Measurements from ENCODE around the gene SPTBN5.

Gene SPTBN5

DNA sequence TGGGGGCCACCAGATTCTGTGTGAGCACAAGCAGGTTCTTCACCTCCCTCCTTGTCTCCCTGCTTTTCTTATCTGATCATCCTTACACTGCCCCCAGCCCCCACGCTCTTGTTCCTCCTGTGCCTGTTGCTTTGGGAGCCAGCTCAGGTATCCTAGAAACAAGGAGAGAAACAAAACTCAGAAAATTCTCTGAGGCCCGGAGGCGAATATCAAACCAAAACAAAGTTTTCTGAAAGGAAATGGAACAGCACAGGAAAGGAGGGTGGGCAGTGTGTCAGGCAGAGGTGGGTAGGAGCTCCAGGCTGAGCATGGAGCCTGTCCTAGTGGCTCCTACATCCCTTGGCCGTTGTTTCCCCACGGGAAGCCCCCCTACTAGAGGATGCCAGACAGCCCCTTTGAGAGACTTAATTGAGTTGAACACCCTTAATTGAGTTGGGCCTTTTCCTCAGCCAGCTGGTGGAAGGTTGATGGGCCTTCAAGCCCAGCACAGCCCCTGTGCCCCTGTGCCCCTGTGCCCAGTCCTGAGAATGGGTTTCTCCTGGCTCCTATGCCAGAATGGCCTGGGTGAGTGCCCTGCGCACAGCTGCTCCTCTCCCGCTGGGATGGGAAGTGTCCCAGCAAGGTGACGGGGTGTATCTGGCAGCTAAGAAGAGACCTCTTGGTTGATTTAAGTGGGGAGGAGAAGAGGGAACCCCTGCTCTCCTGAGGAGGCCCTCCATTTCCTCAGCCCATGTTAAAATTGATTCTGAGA lies 88.8 kb downstream of the SPTBN5 start:
- DNase-seq (ENCODE audit: extremely low read depth, low read depth): no peak
- H3K4me3 ChIP-seq (replicated peaks; ENCODE audit: low read depth, low read length): no peak overlapping the region
- TF ChIP-seq, protein P1, sequence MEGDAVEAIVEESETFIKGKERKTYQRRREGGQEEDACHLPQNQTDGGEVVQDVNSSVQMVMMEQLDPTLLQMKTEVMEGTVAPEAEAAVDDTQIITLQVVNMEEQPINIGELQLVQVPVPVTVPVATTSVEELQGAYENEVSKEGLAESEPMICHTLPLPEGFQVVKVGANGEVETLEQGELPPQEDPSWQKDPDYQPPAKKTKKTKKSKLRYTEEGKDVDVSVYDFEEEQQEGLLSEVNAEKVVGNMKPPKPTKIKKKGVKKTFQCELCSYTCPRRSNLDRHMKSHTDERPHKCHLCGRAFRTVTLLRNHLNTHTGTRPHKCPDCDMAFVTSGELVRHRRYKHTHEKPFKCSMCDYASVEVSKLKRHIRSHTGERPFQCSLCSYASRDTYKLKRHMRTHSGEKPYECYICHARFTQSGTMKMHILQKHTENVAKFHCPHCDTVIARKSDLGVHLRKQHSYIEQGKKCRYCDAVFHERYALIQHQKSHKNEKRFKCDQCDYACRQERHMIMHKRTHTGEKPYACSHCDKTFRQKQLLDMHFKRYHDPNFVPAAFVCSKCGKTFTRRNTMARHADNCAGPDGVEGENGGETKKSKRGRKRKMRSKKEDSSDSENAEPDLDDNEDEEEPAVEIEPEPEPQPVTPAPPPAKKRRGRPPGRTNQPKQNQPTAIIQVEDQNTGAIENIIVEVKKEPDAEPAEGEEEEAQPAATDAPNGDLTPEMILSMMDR (IDR thresholded peaks at IDR 0.05; ENCODE audit: low read depth, low read length, missing control alignments): no peak

DNA sequence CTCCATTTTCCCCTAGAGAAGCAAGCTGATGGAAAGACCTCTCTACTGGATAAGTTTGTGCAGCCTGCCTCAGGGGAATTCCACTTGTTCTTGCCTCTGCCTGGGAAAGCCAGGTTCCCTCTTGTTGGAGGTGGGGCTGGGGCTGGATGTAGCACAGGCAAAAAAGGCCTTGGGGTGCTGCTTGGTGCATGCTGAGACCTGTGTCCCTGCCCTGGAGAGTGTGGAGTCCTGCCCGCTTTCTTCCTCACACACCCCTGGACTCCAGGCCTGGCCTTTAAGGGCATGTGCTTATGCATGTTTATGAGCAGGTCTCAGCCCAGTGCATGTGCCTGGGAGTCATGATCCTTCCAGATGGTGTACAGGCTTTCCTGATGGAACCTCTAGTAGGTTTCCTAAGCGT lies 89.5 kb downstream of the SPTBN5 start:
- DNase-seq (ENCODE audit: extremely low read depth, low read depth): no peak
- TF ChIP-seq, protein P1 (IDR thresholded peaks at IDR 0.05; ENCODE audit: low read depth, low read length, missing control alignments): no peak
- H3K4me3 ChIP-seq (replicated peaks; ENCODE audit: low read depth, low read length): no peak overlapping the region

DNA sequence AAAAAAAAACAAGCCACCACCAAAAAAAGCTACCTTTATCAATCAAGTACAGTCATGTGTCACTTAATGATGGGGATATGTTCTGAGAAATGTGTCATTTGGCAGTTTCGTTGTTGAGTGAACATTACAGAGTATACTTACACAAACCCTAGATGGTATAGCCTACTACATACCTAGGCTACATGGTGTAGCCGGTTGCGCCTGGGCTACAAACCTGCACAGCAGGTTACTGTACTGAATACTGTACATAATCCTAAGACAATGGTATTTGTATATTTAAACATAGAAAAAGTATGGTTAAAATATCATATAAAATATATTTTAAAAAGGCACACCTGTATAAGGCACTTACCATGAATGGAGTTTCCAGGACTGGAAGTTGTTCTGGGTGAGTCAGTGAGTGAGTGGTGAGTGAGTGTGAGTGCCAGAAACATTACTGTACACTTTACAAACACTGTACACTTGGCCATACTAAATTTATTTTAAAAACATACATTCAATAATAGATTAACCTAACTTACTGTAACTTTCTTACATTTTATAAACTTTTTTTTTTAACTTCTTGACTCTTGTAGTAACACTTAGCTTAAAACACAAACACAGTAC lies 91.9 kb downstream of the SPTBN5 start:
- no peak overlapping the region for H3K4me3 ChIP-seq (replicated peaks; ENCODE audit: low read depth, low read length)
- TF ChIP-seq, protein P1 (IDR thresholded peaks at IDR 0.05; ENCODE audit: low read depth, low read length, missing control alignments): no peak

DNA sequence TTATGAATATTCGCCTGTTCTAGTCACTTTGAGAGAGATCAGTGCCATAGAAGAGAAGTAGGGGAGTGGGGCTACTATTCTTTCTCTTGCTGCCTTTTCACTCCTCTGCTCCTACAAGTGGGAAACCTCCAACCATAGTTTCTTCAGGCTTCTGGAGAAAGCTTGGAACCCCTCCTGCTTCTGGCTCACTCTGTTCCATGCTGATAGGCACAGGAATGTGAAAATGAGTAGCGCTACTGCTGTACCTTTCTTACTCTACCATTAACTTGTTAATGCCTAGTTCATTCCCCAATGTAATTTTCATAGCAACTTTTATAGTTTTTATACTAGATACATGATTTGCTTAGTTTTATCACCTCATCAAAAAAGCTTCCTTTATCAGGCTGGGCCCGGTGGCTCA lies 92.7 kb downstream of the SPTBN5 start:
- no peak for DNase-seq (ENCODE audit: extremely low read depth, low read depth)
- TF ChIP-seq, protein P1 (IDR thresholded peaks at IDR 0.05; ENCODE audit: low read depth, low read length, missing control alignments): no peak
- H3K4me3 ChIP-seq (replicated peaks; ENCODE audit: low read depth, low read length): no peak overlapping the region

More for the DNA sequence above, 91.9 kb downstream of the SPTBN5 start:
- DNase-seq (ENCODE audit: extremely low read depth, low read depth): no peak

DNA sequence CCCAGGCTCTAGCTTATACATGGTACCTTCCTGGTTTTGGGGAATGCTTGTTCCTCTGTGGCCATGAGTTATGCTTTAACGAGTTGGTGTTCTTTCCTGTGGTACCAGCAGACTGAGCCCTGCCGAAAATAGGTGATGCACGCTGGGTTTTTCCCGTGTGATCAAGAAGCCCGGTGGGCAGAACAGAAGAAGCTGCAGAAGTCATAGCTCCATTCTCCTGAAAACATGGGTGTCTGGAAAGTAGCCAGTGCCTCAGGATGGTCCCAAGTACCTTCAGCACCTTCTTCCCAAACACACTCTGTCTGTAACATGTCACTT lies 94.4 kb downstream of the SPTBN5 start:
- DNase-seq (ENCODE audit: extremely low read depth, low read depth): no peak
- TF ChIP-seq, protein P1 (IDR thresholded peaks at IDR 0.05; ENCODE audit: low read depth, low read length, missing control alignments): no peak
- no peak overlapping the region for H3K4me3 ChIP-seq (replicated peaks; ENCODE audit: low read depth, low read length)

DNA sequence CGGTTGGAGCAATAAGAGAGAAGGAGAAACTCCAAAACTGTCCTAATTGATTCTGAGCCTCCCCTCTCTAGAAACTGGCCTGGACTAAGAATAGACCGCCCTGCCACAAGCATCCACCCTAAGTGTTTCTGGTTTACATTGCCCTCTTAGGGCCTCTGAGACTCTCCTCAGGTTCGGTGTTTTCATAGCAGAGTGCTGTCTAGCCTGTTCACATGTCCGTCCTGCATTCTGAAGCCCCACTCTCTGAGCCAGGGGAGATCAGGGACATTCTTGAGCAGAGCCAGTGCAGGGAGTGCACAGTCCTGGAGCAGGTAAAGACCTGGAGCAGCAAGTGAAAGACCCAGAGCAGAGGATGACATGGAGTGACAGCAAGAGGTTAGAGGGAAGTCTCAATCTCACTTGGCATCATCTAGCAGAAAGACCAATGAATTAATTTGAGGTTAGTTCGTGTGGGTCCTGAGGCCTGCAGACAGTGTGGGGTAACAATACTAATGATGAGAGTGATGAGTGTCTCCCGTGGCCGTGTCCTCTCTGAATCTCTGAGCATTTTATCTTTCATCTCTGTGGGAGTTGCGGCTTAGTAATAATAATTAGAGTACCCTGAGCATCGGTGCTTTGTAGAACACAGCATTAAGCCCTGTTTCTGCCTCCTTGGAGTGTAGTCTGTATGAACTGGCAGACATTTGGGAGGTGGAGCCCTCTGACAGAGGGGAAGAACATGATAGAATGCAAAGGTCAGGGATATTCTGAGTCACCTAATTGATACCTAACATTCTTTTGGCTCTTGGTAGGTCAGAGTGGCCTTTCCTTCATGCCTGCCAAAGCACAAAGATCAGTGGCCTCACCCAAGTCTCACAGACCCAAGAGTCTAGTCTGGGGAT lies 95.0 kb downstream of the SPTBN5 start:
- DNase-seq (ENCODE audit: extremely low read depth, low read depth): no peak
- TF ChIP-seq, protein P1 (IDR thresholded peaks at IDR 0.05; ENCODE audit: low read depth, low read length, missing control alignments): no peak

More for the DNA sequence above, 95.0 kb downstream of the SPTBN5 start:
- no peak overlapping the region for H3K4me3 ChIP-seq (replicated peaks; ENCODE audit: low read depth, low read length)
